T-cell (primary cell): Measurements from ENCODE around the gene RADX. TPM values are rescaled to one million over a fixed set of nuclear protein-coding genes. Genes with fewer than 3 reads are reported as not detected.

ENCODE experiments used
- ATAC-seq, 4 experiments: fragments of 200-7000 bp in 3 of 4; fragments of 150-1000 bp in 1 of 4; cut with Tn5 transposase; replicated peaks in 1 of 4; 1 replicate in 3 of 4; 2 replicates in 1 of 4; pipeline ENCODE4 v1.10.0; 2021; ENCODE audit warnings: moderate library complexity in 3 of 4, mild to moderate bottlenecking in 2 of 4, moderate number of reproducible peaks in 1 of 4
- CTCF ChIA-PET, 2 donors: fragments of 300-600 bp; sonication (Branson Sonifier 250); formaldehyde crosslinking; loops; one replicate each; lab custom pipeline; 2022; ENCODE audit warnings: antibody characterized with exemption in 2 of 2; lab: Charles Lee
- POLR2A ChIA-PET, 2 donors: fragments of 300-600 bp; sonication (Branson Sonifier 250); formaldehyde crosslinking; loops; one replicate each; lab custom pipeline; 2022; ENCODE audit warnings: antibody characterized with exemption in 2 of 2; lab: Charles Lee
- DNase-seq, 35 experiments: peaks; one replicate each; pipeline versions ENCODE4 v3.0.0 to v3.0.0-alpha.2; 2013 to 2023
- H3K27ac ChIP-seq: one replicate; pipeline ENCODE4 v1.5.1; 2013; ENCODE audit warnings: low read length
- H3K27me3 ChIP-seq, 2 experiments: replicated peaks in 1 of 2; 1 replicate in 1 of 2; 2 replicates in 1 of 2; pipeline versions ENCODE4 v1.6.1 to v1.7.0; 2013; ENCODE audit warnings: low read length in 1 of 2, mixed read lengths in 1 of 2; ENCODE audit not compliant: control insufficient read depth in 2 of 2, insufficient read depth in 2 of 2; ENCODE audit errors: extremely low read depth in 1 of 2
- H3K36me3 ChIP-seq, 2 donors: 1 replicate in 1 of 2; 2 replicates in 1 of 2; pipeline versions ENCODE4 v1.6.1 to v1.7.0; 2013; ENCODE audit warnings: low read length in 1 of 2; ENCODE audit not compliant: control insufficient read depth in 2 of 2, insufficient read depth in 1 of 2; ENCODE audit errors: extremely low read depth in 1 of 2
- H3K4me1 ChIP-seq, 2 experiments: 1 replicate in 1 of 2; 2 replicates in 1 of 2; pipeline versions ENCODE4 v1.6.1 to v1.7.0; 2013; ENCODE audit warnings: low read length in 2 of 2, mixed read lengths in 1 of 2; ENCODE audit not compliant: insufficient read depth in 2 of 2, control insufficient read depth in 1 of 2; ENCODE audit errors: extremely low read depth in 1 of 2
- H3K4me3 ChIP-seq, 2 donors: 1 replicate in 1 of 2; 2 replicates in 1 of 2; pipeline versions ENCODE4 v1.5.1 to v1.7.0; 2013; ENCODE audit warnings: mild to moderate bottlenecking in 2 of 2, low read length in 1 of 2, moderate library complexity in 1 of 2; ENCODE audit not compliant: control insufficient read depth in 1 of 2; ENCODE audit errors: extremely low read depth in 1 of 2
- H3K9me3 ChIP-seq: 2 replicates; pipeline ENCODE4 v1.7.0; 2013
- H3K27ac Mint-ChIP-seq, 2 donors: one replicate each; pipeline ENCODE4 v1.8.0; 2020 to 2021; ENCODE audit warnings: mild to moderate bottlenecking in 2 of 2, mixed read lengths in 2 of 2
- H3K27me3 Mint-ChIP-seq, 2 donors: one replicate each; pipeline ENCODE4 v1.8.0; 2021 to 2022; ENCODE audit warnings: mixed read lengths in 2 of 2
- H3K36me3 Mint-ChIP-seq: one replicate; pipeline ENCODE4 v1.8.0; 2021; ENCODE audit warnings: mixed read lengths
- H3K4me1 Mint-ChIP-seq, 3 donors: one replicate each; pipeline ENCODE4 v1.8.0; 2020 to 2022; ENCODE audit warnings: mixed read lengths in 3 of 3, mild to moderate bottlenecking in 1 of 3
- H3K4me3 Mint-ChIP-seq, 3 donors: one replicate each; pipeline ENCODE4 v1.8.0; 2020 to 2022; ENCODE audit warnings: mild to moderate bottlenecking in 3 of 3, mixed read lengths in 3 of 3, moderate library complexity in 3 of 3
- H3K9me3 Mint-ChIP-seq, 3 donors: one replicate each; pipeline ENCODE4 v1.8.0; 2020 to 2022; ENCODE audit warnings: mixed read lengths in 3 of 3
- WGBS: methylation state at CpG from one replicate; pipeline ENCODE4 v1.1.5; 2013; ENCODE audit warnings: missing lambda C conversion rate; ENCODE audit not compliant: insufficient coverage; 5-methylcytosine and 5-hydroxymethylcytosine counted together
- total RNA-seq, 35 experiments: library from RNA in 6 of 35; stranded (reverse) in 6 of 35; fragments of 120-200 nt in 1 of 35; gene quantifications; one replicate each; pipeline versions ENCODE4 v1.2.1 to v1.2.4 and lab custom pipeline; 2013 to 2026

RADX gene
- total RNA-seq, 5 donors from 2014 or later (not counting 1 experiment from before 2014, with no cell fraction given) = 6.9 to 15.5 (median 9.9) TPM

DNA sequence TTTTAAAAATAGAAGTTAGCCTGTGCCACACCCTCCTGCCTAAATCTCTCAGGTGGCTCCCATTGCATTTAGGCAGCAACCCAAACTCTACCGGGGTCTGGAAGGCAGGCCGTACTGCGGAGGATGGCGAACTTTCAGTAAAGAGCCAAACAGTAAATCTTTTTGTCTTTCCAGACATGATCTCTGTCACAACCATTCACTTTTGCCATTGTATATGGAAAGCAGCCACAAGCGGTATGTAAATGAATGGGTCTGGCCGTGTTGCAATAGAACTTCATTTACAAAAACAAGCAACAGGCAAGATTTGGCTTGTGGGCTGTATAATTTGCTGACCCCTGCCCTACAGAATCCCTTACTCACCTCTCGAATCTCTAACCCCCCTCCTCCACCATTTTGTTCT lies 3.3 kb downstream of the RADX start:
- Mint-ChIP-seq H3K4me1 (peaks cover 17 to 33% (median 21%) of the 10 kb centered on the region in 3 donors), H3K36me3 (no peaks in the 10 kb centered on the region), H3K9me3 (no peaks in the 10 kb centered on the region), H3K27me3 (peaks cover 0 to 13% of the 10 kb centered on the region in 2 donors), H3K27ac (no peak overlapping the region), H3K4me3 (no peak overlapping the region)
- no CpG with 5 or more reads among the region's 7 CpGs for WGBS
- ATAC-seq = no peak
- Histone ChIP-seq H3K4me1 (peaks cover 0 to 2% of the 10 kb centered on the region in 2 experiments), H3K9me3 (no peaks in the 10 kb centered on the region), H3K27me3 (no peaks in the 10 kb centered on the region), H3K27ac (no peak overlapping the region), H3K4me3 (no peak overlapping the region), H3K36me3 (no peaks in the 10 kb centered on the region)
- POLR2A ChIA-PET = interaction anchor here in 1 of 2 donors (1.1 kb wide), 1 partner anchor 187 kb away, joined by 3 read pairs; no protein-coding TSS in a partner anchor
- DNase-seq = no peak
- CTCF ChIA-PET = no interaction called here

DNA sequence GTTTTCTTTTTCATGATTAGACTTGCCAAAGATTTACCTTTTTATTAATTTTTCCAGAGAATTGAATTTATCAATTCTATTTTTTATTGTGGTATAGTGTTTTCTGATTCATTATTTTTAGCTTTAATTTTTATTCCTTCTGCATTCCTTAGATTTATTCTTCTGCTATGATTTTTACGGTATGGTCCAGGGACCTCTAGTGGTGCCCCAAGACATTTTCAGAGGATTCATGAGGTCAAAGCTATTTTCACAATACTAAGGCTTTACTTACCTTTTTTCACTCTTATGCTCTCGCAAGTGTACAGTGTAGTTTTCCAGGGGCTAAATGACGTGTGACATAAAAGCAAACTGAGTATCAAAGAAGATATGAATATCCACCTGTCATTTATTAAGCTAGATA lies 8.0 kb downstream of the RADX start:
- POLR2A ChIA-PET = no interaction called here

DNA sequence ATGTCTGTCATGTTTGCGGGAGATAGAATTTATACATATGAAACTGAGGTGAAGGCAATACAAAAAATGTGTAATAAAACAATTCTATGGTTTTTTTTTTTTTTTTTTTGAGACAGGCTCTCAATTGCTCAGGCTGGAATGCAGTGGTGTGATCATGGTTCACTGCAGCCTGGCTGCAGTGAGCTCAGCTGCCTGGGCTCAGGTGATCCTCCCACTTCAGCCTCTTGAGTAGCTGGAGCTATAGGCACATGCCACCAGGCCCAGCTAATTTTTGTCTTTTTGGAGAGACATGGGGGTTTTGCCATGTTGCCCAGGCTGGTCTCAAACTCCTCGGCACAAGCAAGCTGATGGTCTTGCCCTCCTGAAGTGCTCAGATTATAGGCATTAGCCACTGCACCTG lies 10.1 kb downstream of the RADX start:
- Histone ChIP-seq H3K9me3 (no peaks in the 10 kb centered on the region), H3K36me3 (no peaks in the 10 kb centered on the region), H3K27me3 (no peaks in the 10 kb centered on the region), H3K4me3 (no peak overlapping the region), H3K27ac (no peak overlapping the region), H3K4me1 (no peaks in the 10 kb centered on the region)
- H3K4me1 Mint-ChIP-seq = peaks cover 0 to 1% (median 0%) of the 10 kb centered on the region in 3 donors
- no peak overlapping the region for H3K27ac Mint-ChIP-seq
- peaks cover 6% of the 10 kb centered on the region for H3K36me3 Mint-ChIP-seq
- ChIA-PET POLR2A (no interaction called here), CTCF (interaction anchor here (0.7 to 1.1 kb wide), 2 partner anchors 99 to 146 kb away, joined by 4 to 8 read pairs; no protein-coding TSS in a partner anchor)
- ATAC-seq = no peak
- no peaks in the 10 kb centered on the region for H3K27me3 Mint-ChIP-seq
- H3K9me3 Mint-ChIP-seq = no peaks in the 10 kb centered on the region
- DNase-seq = no peak
- no CpG with 5 or more reads among the region's 2 CpGs for WGBS
- no peak overlapping the region for H3K4me3 Mint-ChIP-seq

More for the DNA sequence above, 8.0 kb downstream of the RADX start:
- no peaks in the 10 kb centered on the region for H3K27me3 ChIP-seq
- no peaks in the 10 kb centered on the region for H3K9me3 ChIP-seq
- no peaks in the 10 kb centered on the region for H3K36me3 ChIP-seq
- WGBS = no CpG with 5 or more reads among the region's 3 CpGs
- H3K4me1 ChIP-seq = no peaks in the 10 kb centered on the region
- Mint-ChIP-seq H3K27me3 (peaks cover 0 to 9% of the 10 kb centered on the region in 2 donors), H3K27ac (no peak overlapping the region), H3K36me3 (peaks cover 6% of the 10 kb centered on the region), H3K9me3 (no peaks in the 10 kb centered on the region), H3K4me1 (peaks cover 0 to 12% (median 4%) of the 10 kb centered on the region in 3 donors), H3K4me3 (no peak overlapping the region)
- no peak overlapping the region for H3K27ac ChIP-seq
- H3K4me3 ChIP-seq = no peak overlapping the region
- DNase-seq = peak in 1 of 35 experiments; percentile 21
- no peak for ATAC-seq
- CTCF ChIA-PET = interaction anchor here (0.6 to 2.1 kb wide), 7 partner anchors 12 to 204 kb away, joined by 3 to 13 read pairs (median 5); no protein-coding TSS in a partner anchor

DNA sequence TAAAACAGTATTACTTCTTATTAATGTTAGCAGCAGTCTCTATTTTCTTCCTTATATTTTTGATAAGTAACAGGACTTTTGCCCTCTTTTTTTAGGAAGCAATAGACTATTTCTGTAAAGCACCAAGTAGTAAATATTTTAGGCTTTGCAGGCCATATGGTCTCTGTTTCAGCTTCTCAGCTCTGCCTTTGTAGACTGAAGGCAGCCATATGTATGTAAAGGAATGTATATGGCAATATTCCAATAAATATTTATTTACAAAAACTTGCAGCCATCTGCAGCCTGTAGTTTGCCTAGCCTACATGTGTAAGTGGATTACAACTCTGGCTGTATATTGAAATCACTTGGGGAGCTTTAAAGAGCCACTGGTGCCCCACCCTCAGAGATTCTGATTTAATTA lies 15.0 kb downstream of the RADX start:
- POLR2A ChIA-PET = no interaction called here
- H3K36me3 ChIP-seq = no peaks in the 10 kb centered on the region
- H3K27ac Mint-ChIP-seq = no peak overlapping the region

DNA sequence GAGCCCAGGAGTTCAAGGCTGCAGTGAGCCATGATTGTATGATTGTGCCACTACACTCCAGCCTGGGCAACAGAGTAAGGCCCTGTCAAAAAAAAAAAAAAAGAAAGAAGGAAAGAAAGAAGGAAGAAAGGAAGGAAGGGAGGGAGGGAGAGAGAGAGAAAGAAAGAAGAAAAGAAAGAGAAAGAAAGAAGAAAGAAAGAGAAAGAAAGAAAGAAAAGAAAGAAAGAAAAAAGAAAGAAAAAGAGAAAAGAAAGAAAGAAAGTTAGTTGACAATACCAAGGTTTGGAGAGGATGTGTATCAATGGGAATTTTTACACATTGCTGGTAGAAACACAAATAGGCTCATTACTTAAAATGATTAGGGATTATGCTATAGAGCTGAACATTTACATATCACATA lies 19.8 kb downstream of the RADX start:
- Histone ChIP-seq H3K27me3 (no peaks in the 10 kb centered on the region), H3K4me1 (no peaks in the 10 kb centered on the region), H3K27ac (no peak overlapping the region), H3K36me3 (no peaks in the 10 kb centered on the region), H3K9me3 (no peaks in the 10 kb centered on the region), H3K4me3 (no peak overlapping the region)
- Mint-ChIP-seq H3K9me3 (no peaks in the 10 kb centered on the region), H3K27ac (no peak overlapping the region), H3K4me3 (no peak overlapping the region), H3K36me3 (peaks cover under 1% of the 10 kb centered on the region), H3K27me3 (peaks cover 0 to 5% of the 10 kb centered on the region in 2 donors), H3K4me1 (no peaks in the 10 kb centered on the region)
- ATAC-seq (no peak), DNase-seq (no peak)
- CTCF ChIA-PET = interaction anchor here in 1 of 2 donors (0.9 kb wide), 1 partner anchor 12 kb away, joined by 5 read pairs; no protein-coding TSS in a partner anchor
- POLR2A ChIA-PET = no interaction called here

More for the DNA sequence above, 15.0 kb downstream of the RADX start:
- no peak overlapping the region for H3K4me3 Mint-ChIP-seq
- no peaks in the 10 kb centered on the region for H3K9me3 Mint-ChIP-seq
- H3K4me3 ChIP-seq = no peak overlapping the region
- no peak overlapping the region for H3K27ac ChIP-seq
- H3K27me3 Mint-ChIP-seq = peaks cover 0 to 5% of the 10 kb centered on the region in 2 donors
- CTCF ChIA-PET = no interaction called here
- no peak for ATAC-seq
- H3K4me1 ChIP-seq = no peaks in the 10 kb centered on the region
- no peaks in the 10 kb centered on the region for H3K9me3 ChIP-seq
- H3K36me3 Mint-ChIP-seq = peaks cover 6% of the 10 kb centered on the region
- no peaks in the 10 kb centered on the region for H3K4me1 Mint-ChIP-seq
- DNase-seq = no peak
- no peaks in the 10 kb centered on the region for H3K27me3 ChIP-seq

DNA sequence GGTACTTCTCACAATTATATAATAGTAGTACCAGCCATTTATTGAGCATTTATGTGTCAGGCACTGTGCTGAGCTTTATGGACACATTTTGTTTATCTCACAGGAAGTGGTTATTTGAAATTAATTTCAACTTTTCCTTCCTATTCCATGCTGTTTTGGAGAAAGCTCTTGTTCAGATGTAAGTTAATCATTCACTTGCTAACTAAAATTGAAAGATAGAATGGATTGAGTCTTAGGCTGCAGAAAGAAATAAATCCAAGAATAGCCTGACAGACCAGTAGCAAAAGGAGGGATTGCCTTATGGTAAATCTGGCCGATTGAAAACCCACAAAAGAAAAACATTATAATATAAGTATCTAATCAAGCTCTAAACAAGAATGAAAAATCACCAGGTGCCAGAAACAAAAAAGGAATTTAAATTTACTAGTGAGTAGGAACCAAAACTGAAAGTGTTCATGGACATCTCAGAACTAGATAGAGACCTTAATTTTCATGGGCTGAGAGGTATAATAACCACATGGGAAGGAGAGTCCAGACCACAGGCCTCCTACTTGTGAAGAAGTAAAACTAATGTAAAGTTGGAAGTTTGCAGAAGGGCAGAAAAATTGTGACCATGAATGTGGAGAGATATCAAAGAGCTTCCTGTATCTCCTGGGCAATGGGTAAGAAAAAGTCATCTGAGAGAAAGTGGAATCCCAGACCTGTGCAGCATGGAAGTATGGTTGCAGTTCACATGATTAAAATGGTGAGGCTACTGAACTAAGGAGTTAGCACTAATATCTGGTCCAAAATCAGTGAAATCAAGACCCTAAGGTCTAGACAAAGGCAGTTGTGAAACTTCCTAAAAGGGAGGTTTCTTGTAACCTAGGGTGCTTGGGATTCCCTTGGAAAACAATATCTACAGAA lies 38.0 kb downstream of the RADX start:
- Mint-ChIP-seq H3K4me3 (no peak overlapping the region), H3K36me3 (peaks cover 54% of the 10 kb centered on the region), H3K27me3 (peaks cover 0 to 4% of the 10 kb centered on the region in 2 donors), H3K4me1 (peaks cover 0 to 15% (median 3%) of the 10 kb centered on the region in 3 donors), H3K9me3 (peaks cover 0 to 3% (median 0%) of the 10 kb centered on the region in 3 donors), H3K27ac (no peak overlapping the region)
- Histone ChIP-seq H3K9me3 (no peaks in the 10 kb centered on the region), H3K4me3 (no peak overlapping the region), H3K27me3 (no peaks in the 10 kb centered on the region), H3K36me3 (no peaks in the 10 kb centered on the region), H3K4me1 (no peaks in the 10 kb centered on the region), H3K27ac (no peak overlapping the region)
- CTCF ChIA-PET = no interaction called here
- DNase-seq (peak in 1 of 35 experiments; percentile 0), ATAC-seq (no peak)
- no CpG with 5 or more reads among the region's 1 CpG for WGBS
- POLR2A ChIA-PET = no interaction called here
